H1 (cell line): ENCODE measurements around the gene MSI1. TPM values are rescaled to one million over a fixed set of nuclear protein-coding genes. Genes with fewer than 3 reads are reported as not detected.

Experiments
- CTCF ChIA-PET: fragments of 300-600 bp; sonication (Branson Sonifier 250); formaldehyde crosslinking; loops from one replicate; lab custom pipeline; 2021; ENCODE audit not compliant: partially characterized antibody; lab: Charles Lee
- POLR2A ChIA-PET: fragments of 300-600 bp; sonication (Branson Sonifier 250); formaldehyde crosslinking; loops from one replicate; lab custom pipeline; 2021; ENCODE audit warnings: inconsistent platforms; ENCODE audit not compliant: partially characterized antibody; lab: Charles Lee
- DNase-seq, 2 experiments: peaks; one replicate each; pipeline versions ENCODE4 v3.0.0 to v3.0.0-alpha.2; 2010 to 2022; ENCODE audit warnings: low spot score in 2 of 2, low read depth in 1 of 2, mixed read lengths in 1 of 2
- FAIRE-seq: peaks from 2 replicates; lab custom pipeline; 2011; peaks lifted over from hg19 to GRCh38; lab: Jason Lieb, UNC
- H2AFZ ChIP-seq: 2 replicates; pipeline ENCODE4 v1.8.1; 2012; ENCODE audit warnings: low read length, inconsistent platforms
- H2AK5ac ChIP-seq: 2 replicates; pipeline ENCODE4 v1.6.1; 2013; ENCODE audit warnings: low read depth, low read length
- H2BK120ac ChIP-seq: replicated peaks from 2 replicates; pipeline ENCODE3; 2013; ENCODE audit warnings: low read depth, low read length, inconsistent platforms
- H2BK12ac ChIP-seq: 2 replicates; pipeline ENCODE4 v1.6.1; 2013; ENCODE audit warnings: low read depth, low read length
- H2BK15ac ChIP-seq: 2 replicates; pipeline ENCODE4 v1.6.1; 2013; ENCODE audit warnings: low read length
- H2BK20ac ChIP-seq: 2 replicates; pipeline ENCODE4 v1.6.1; 2013; ENCODE audit warnings: low read length
- H2BK5ac ChIP-seq: 2 replicates; pipeline ENCODE4 v1.6.1; 2013; ENCODE audit warnings: low read depth, low read length
- H3K14ac ChIP-seq: 2 replicates; pipeline ENCODE4 v1.6.1; 2013; ENCODE audit warnings: inconsistent platforms; ENCODE audit not compliant: insufficient read length
- H3K18ac ChIP-seq: 2 replicates; pipeline ENCODE4 v1.6.1; 2013; ENCODE audit warnings: low read length; ENCODE audit errors: extremely low read depth
- H3K23ac ChIP-seq: 2 replicates; pipeline ENCODE4 v1.6.1; 2013; ENCODE audit warnings: inconsistent platforms; ENCODE audit not compliant: insufficient read length
- H3K23me2 ChIP-seq: 2 replicates; pipeline ENCODE4 v1.6.1; 2013; ENCODE audit warnings: low read depth, low read length
- H3K27ac ChIP-seq: 2 replicates; pipeline ENCODE4 v1.6.1; 2011; ENCODE audit warnings: low read depth, low read length, inconsistent platforms
- H3K27me3 ChIP-seq, 4 experiments: replicated peaks in 1 of 4; 1 replicate in 1 of 4; 2 replicates in 3 of 4; pipeline versions ENCODE4 v1.6.1 to v1.8.1; 2011 to 2013; ENCODE audit warnings: low read length in 3 of 4, mild to moderate bottlenecking in 3 of 4, inconsistent platforms in 2 of 4, mixed read lengths in 2 of 4, moderate library complexity in 1 of 4; ENCODE audit not compliant: control insufficient read depth in 3 of 4, insufficient read depth in 3 of 4; ENCODE audit errors: extremely low read depth in 1 of 4
- H3K36me3 ChIP-seq, 4 experiments: 2 replicates each; pipeline versions ENCODE4 v1.6.1 to v1.8.1; 2011 to 2013; ENCODE audit warnings: mild to moderate bottlenecking in 4 of 4, low read length in 3 of 4, moderate library complexity in 2 of 4, control low read depth in 1 of 4, inconsistent platforms in 1 of 4; ENCODE audit not compliant: insufficient read depth in 4 of 4, control insufficient read depth in 2 of 4
- H3K4ac ChIP-seq: replicated peaks from 2 replicates; pipeline ENCODE3; 2013; ENCODE audit warnings: low read length, low read depth, mixed read lengths, inconsistent platforms; ENCODE audit not compliant: insufficient read length
- H3K4me1 ChIP-seq, 4 experiments: replicated peaks in 1 of 4; 1 replicate in 1 of 4; 2 replicates in 3 of 4; pipeline versions ENCODE4 v1.6.1 to v1.8.1; 2011 to 2013; ENCODE audit warnings: low read length in 3 of 4, inconsistent platforms in 2 of 4, mixed read lengths in 1 of 4; ENCODE audit not compliant: insufficient read depth in 4 of 4, control insufficient read depth in 3 of 4
- H3K4me2 ChIP-seq, 2 experiments: 2 replicates each; pipeline versions ENCODE4 v1.6.1 to v1.8.1; 2011 to 2013; ENCODE audit warnings: low read depth in 2 of 2, low read length in 2 of 2, control low read depth in 1 of 2, inconsistent platforms in 1 of 2, mild to moderate bottlenecking in 1 of 2; ENCODE audit not compliant: insufficient read depth in 1 of 2
- H3K4me3 ChIP-seq, 4 experiments: fragments of 200-600, 300-600 bp in 1 of 4; sonication (generic), shearing (Covaris generic), sonication (Bioruptor Twin) in 1 of 4; 2 replicates each; pipeline versions ENCODE4 v1.5.1 to v1.8.1; 2011 to 2016; ENCODE audit warnings: low read length in 4 of 4, low read depth in 3 of 4, control low read depth in 2 of 4, inconsistent platforms in 2 of 4, mild to moderate bottlenecking in 2 of 4, mixed read lengths in 1 of 4, moderate library complexity in 1 of 4; ENCODE audit not compliant: insufficient read depth in 2 of 4; ENCODE audit errors: extremely low read depth in 1 of 4
- H3K56ac ChIP-seq: replicated peaks from 2 replicates; pipeline ENCODE3; 2013; ENCODE audit warnings: low read depth, mild to moderate bottlenecking, mixed read lengths, low read length, inconsistent platforms; ENCODE audit not compliant: insufficient read length
- H3K79me1 ChIP-seq: 2 replicates; pipeline ENCODE4 v1.6.1; 2013; ENCODE audit warnings: low read depth, low read length, control low read depth
- H3K79me2 ChIP-seq, 2 experiments: 2 replicates each; pipeline versions ENCODE4 v1.6.1 to v1.8.1; 2012 to 2013; ENCODE audit warnings: low read length in 2 of 2, mild to moderate bottlenecking in 2 of 2, inconsistent platforms in 1 of 2; ENCODE audit not compliant: insufficient read depth in 2 of 2, control insufficient read depth in 1 of 2
- H3K9ac ChIP-seq, 4 experiments: replicated peaks in 1 of 4; 1 replicate in 1 of 4; 2 replicates in 3 of 4; pipeline versions ENCODE4 v1.6.1 to v1.8.1; 2011 to 2013; ENCODE audit warnings: low read depth in 3 of 4, low read length in 3 of 4, control low read depth in 2 of 4, mild to moderate bottlenecking in 2 of 4, moderate library complexity in 2 of 4, inconsistent platforms in 1 of 4; ENCODE audit errors: extremely low read depth in 1 of 4
- H3K9me3 ChIP-seq, 2 experiments: 2 replicates each; pipeline versions ENCODE4 v1.6.1 to v1.8.1; 2012 to 2013; ENCODE audit warnings: mild to moderate bottlenecking in 2 of 2, moderate library complexity in 2 of 2, control low read depth in 1 of 2, inconsistent platforms in 1 of 2, low read depth in 1 of 2, low read length in 1 of 2, mixed read lengths in 1 of 2; ENCODE audit not compliant: insufficient read depth in 2 of 2
- H4K20me1 ChIP-seq, 2 experiments: replicated peaks in 1 of 2; 2 replicates each; pipeline versions ENCODE3 to v1.8.1; 2011 to 2013; ENCODE audit warnings: inconsistent platforms in 2 of 2, low read length in 2 of 2, mild to moderate bottlenecking in 1 of 2; ENCODE audit not compliant: insufficient read depth in 2 of 2, control insufficient read depth in 1 of 2
- H4K5ac ChIP-seq: 2 replicates; pipeline ENCODE4 v1.6.1; 2013; ENCODE audit warnings: low read length, low read depth, mixed read lengths, inconsistent platforms; ENCODE audit not compliant: insufficient read length
- H4K8ac ChIP-seq: 2 replicates; pipeline ENCODE4 v1.8.0; 2013; ENCODE audit warnings: mild to moderate bottlenecking, moderate library complexity, low read length, inconsistent platforms; ENCODE audit not compliant: insufficient read depth; ENCODE audit errors: extremely low read depth
- H4K91ac ChIP-seq: replicated peaks from 2 replicates; pipeline ENCODE3; 2013; ENCODE audit warnings: low read length, mixed read lengths, inconsistent platforms; ENCODE audit not compliant: insufficient read length
- FOSL1 ChIP-seq: IDR thresholded peaks from 2 replicates; pipeline ENCODE4 v1.6.1; 2011; ENCODE audit warnings: mild to moderate bottlenecking, low read depth, low read length, moderate library complexity; ENCODE audit not compliant: insufficient read depth
- HDAC6 ChIP-seq: IDR thresholded peaks from one replicate; pipeline ENCODE4 v1.7.1; 2012; ENCODE audit warnings: low read depth, mild to moderate bottlenecking, inconsistent platforms, low read length, moderate library complexity
- KDM1A ChIP-seq: fragments of 200-600, 300-600 bp; sonication (generic); IDR thresholded peaks from 2 replicates; pipeline ENCODE4 v1.7.1; 2016; ENCODE audit warnings: mild to moderate bottlenecking, low read length, borderline replicate concordance
- NANOG ChIP-seq: IDR thresholded peaks from 2 replicates; pipeline ENCODE4 v1.6.1; 2011; ENCODE audit warnings: low read length, low read depth, mild to moderate bottlenecking, inconsistent platforms; ENCODE audit not compliant: insufficient read depth, poor library complexity, severe bottlenecking
- SIX5 ChIP-seq: IDR thresholded peaks from 2 replicates; pipeline ENCODE4 v1.6.1; 2011; ENCODE audit warnings: mild to moderate bottlenecking, low read depth, low read length
- SP1 ChIP-seq: IDR thresholded peaks from 2 replicates; pipeline ENCODE4 v1.6.1; 2011; ENCODE audit warnings: low read depth, low read length
- SP2 ChIP-seq: IDR thresholded peaks from 2 replicates; pipeline ENCODE4 v1.6.1; 2012; ENCODE audit warnings: mild to moderate bottlenecking, low read length, inconsistent platforms
- TAF7 ChIP-seq: optimal IDR thresholded peaks from 2 replicates; pipeline ENCODE3; 2011; ENCODE audit warnings: low read depth, mild to moderate bottlenecking, inconsistent platforms, low read length, moderate library complexity, borderline replicate concordance
- WGBS, 2 experiments: shearing (Covaris generic) in 1 of 2; methylation state at CpG; one replicate each; pipeline versions ENCODE4 v1.1.6 to v1.1.7; 2013 to 2015; ENCODE audit warnings: low lambda C conversion rate in 2 of 2, mixed read lengths in 2 of 2, inconsistent platforms in 1 of 2, low coverage in 1 of 2, missing lambda C conversion rate in 1 of 2; ENCODE audit not compliant: insufficient replicate concordance in 2 of 2, insufficient coverage in 1 of 2, insufficient read length in 1 of 2; ENCODE audit errors: extremely low coverage in 1 of 2, missing lambda C conversion rate in 1 of 2; 5-methylcytosine and 5-hydroxymethylcytosine counted together
- polyA plus RNA-seq, 7 experiments: library from polyadenylated mRNA; depleted of rRNA in 3 of 7; stranded (reverse) in 5 of 7; unstranded in 2 of 7; fragments of >200 nt in 5 of 7; fragments of 200-250 nt in 2 of 7; gene quantifications; 1 replicate in 5 of 7; 2 replicates in 1 of 7; 4 replicates in 1 of 7; pipeline versions ENCODE4 v1.2.1 to v1.2.3, GENCODE V29; 2011 to 2013; ENCODE audit warnings: missing spikeins in 2 of 7, mixed read lengths in 2 of 7
- total RNA-seq: library from RNA; stranded (reverse); fragmentation: NEBNext Ultra II Directional; extraction: Animal tissue kit (Norgen Biotek cat#: 25700); gene quantifications from 2 replicates; pipeline ENCODE4 v1.2.1, GENCODE V29; 2021

MSI1 gene
- total and polyA plus RNA-seq, 2 of the 8 experiments (the other 6 are each of a cell fraction or from before 2014, with no cell fraction given), result 13.5 to 51.9 TPM

DNA sequence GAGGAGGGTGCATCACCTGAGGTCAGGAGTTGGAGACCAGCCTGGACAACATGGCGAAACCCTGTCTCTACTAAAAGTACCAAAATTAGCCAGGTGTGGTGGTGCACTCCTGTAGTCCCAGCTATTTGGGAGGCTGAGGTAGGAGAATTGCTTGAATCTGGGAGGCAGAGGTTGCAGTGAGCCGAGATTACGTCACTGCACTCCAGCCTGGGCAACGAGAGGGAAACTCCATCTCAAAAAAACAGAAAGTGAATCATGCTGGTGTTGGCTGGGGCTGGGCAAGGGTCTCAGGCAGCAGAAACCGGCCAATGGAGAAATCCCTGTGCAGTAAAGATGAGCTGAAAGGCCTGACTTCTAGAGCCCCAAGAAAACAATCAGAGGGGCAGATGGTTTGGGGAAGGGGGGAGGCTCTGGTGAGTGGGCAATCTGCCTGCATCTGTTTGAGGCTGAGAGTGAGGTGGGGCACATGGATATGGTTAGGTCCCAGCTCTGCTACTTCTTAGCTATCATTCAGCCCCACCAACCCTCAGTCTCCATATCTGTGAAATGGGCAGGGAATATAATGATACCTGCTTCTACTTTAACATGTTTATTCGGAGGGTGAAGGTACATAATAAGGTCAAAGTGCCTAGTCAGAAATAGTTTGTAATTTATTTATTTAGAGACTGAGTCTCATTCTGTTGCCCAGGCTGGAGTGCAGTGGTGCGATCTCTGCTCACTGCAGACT lies 47.7 kb upstream of the MSI1 start:
- CTCF ChIA-PET, result interaction anchor here (0.7 to 4.0 kb wide), 6 partner anchors 13 to 81 kb away, joined by 3 to 19 read pairs (median 4); no protein-coding TSS in a partner anchor
- Histone ChIP-seq H2BK12ac (no peak overlapping the region), H3K9ac (no peak overlapping the region), H3K23me2 (no peaks in the 10 kb centered on the region), H2BK5ac (no peak overlapping the region), H2BK15ac (no peak overlapping the region), H3K36me3 (no peaks in the 10 kb centered on the region), H3K4me2 (no peak overlapping the region), H3K27ac (no peak overlapping the region), H3K4ac (no peak overlapping the region), H3K79me2 (no peaks in the 10 kb centered on the region), H3K4me1 (peaks cover 0 to 10% (median 6%) of the 10 kb centered on the region in 4 experiments; a peak in 3 of 7 replicates), H2AFZ (no peak overlapping the region), H3K27me3 (no peaks in the 10 kb centered on the region), H3K14ac (no peak overlapping the region), H2BK20ac (0 out of 2 replicates have a peak overlapping the region, but pooled peaks have one; percentile 13), H3K79me1 (no peaks in the 10 kb centered on the region), H3K9me3 (no peaks in the 10 kb centered on the region), H2AK5ac (no peak overlapping the region), H4K91ac (no peak overlapping the region), H4K8ac (no peak overlapping the region), H3K18ac (no peak overlapping the region), H2BK120ac (no peak overlapping the region), H3K56ac (no peak overlapping the region), H4K5ac (no peak overlapping the region), H3K4me3 (no peak overlapping the region), H3K23ac (no peak overlapping the region), H4K20me1 (no peaks in the 10 kb centered on the region)
- DNase-seq (no peak), FAIRE-seq (no peak)
- TF ChIP-seq KDM1A (peak; percentile 77), HDAC6 (no peak), SP1 (no peak), SP2 (no peak), TAF7 (no peak), NANOG (no peak), FOSL1 (no peak), SIX5 (no peak)
- POLR2A ChIA-PET, result interaction anchor here (0.8 to 1.0 kb wide), 3 partner anchors 14 to 216 kb away, joined by 3 read pairs; partner anchors contain the start of gene RPLP0
- 86% methylated on average over 7 of the region's 7 CpGs; no CpG with 5 or more reads in 1 of the 2 experiments for WGBS, 2 experiments
